Ectodermal cell (in vitro differentiated cells): ENCODE data around the gene MB21D2.
"Not testable (repeated sequence)": the region's sequence is repeated elsewhere in the genome, so short reads cannot be mapped to it uniquely, and the experiment has no call there.

ENCODE experiments used
- H3K27ac ChIP-seq: 2 replicates; pipeline ENCODE4 v1.7.0; 2013; ENCODE audit warnings: mild to moderate bottlenecking, low read depth, low read length; ENCODE audit not compliant: insufficient read depth, poor library complexity, severe bottlenecking
- H3K27me3 ChIP-seq: 2 replicates; pipeline ENCODE4 v1.7.0; 2013; ENCODE audit warnings: mild to moderate bottlenecking, low read length; ENCODE audit not compliant: insufficient read depth, control insufficient read depth, poor library complexity, severe bottlenecking
- H3K36me3 ChIP-seq: one replicate; pipeline ENCODE4 v1.7.0; 2013; ENCODE audit warnings: low read length; ENCODE audit not compliant: control insufficient read depth, insufficient read depth
- H3K4me1 ChIP-seq: one replicate; pipeline ENCODE4 v1.7.0; 2013; ENCODE audit warnings: low read length; ENCODE audit not compliant: control insufficient read depth, insufficient read depth
- H3K4me3 ChIP-seq: 2 replicates; pipeline ENCODE4 v1.7.0; 2013; ENCODE audit warnings: low read depth, low read length, control low read depth; ENCODE audit not compliant: insufficient read depth
- H3K9me3 ChIP-seq: 2 replicates; pipeline ENCODE4 v1.7.0; 2013; ENCODE audit warnings: mild to moderate bottlenecking, low read length, moderate library complexity; ENCODE audit not compliant: control insufficient read depth
- WGBS, 2 experiments: methylation state at CpG; one replicate each; pipeline ENCODE4 v1.1.7; 2013; ENCODE audit warnings: missing lambda C conversion rate in 2 of 2; 5-methylcytosine and 5-hydroxymethylcytosine counted together

The MB21D2 gene

GRCh38 chr3:192778508-192778907, 139.1 kb downstream of the MB21D2 start:
- no peaks in the 10 kb centered on the region for H3K27me3 ChIP-seq
- WGBS, 2 experiments, result 94 to 97% methylated on average over 1 to 2 of the region's 3 CpGs
- no peaks in the 10 kb centered on the region for H3K4me1 ChIP-seq
- H3K9me3 ChIP-seq, result no peaks in the 10 kb centered on the region
- H3K4me3 ChIP-seq, result no peak overlapping the region
- no peak overlapping the region for H3K27ac ChIP-seq
- H3K36me3 ChIP-seq, result no peaks in the 10 kb centered on the region

DNA sequence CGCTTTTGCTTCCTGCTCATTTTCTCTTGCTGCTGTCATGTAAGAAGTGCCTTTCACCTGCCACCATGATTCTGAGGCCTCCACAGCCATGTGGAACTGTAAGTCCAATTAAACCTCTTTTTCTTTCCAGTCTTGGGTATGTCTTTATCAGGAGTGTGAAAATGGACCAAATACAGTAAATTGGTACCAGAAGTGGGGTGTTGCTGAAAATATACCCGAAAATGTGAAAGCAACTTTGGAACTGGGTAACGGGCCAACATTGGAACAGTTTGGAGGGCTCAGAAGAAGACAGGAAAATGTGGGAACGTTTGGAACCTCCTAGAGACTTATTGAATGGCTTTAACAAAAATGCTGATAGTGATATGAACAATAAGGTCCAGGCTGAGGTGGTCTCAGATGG, 143.3 kb downstream of the MB21D2 start:
- not testable (repeated sequence) for H3K27ac ChIP-seq, H3K36me3 ChIP-seq, H3K4me3 ChIP-seq, H3K27me3 ChIP-seq, H3K4me1 ChIP-seq, H3K9me3 ChIP-seq
- 83 to 85% methylated on average over 4 of the region's 4 CpGs for WGBS, 2 experiments

GRCh38 chr3:192772240-192772894, 145.3 kb downstream of the MB21D2 start:
- no peak overlapping the region for H3K27ac ChIP-seq
- no peaks in the 10 kb centered on the region for H3K9me3 ChIP-seq
- WGBS, 2 experiments, result 48 to 49% methylated on average over 5 of the region's 5 CpGs
- H3K27me3 ChIP-seq, result no peaks in the 10 kb centered on the region
- no peak overlapping the region for H3K4me3 ChIP-seq
- H3K36me3 ChIP-seq, result no peaks in the 10 kb centered on the region
- H3K4me1 ChIP-seq, result no peaks in the 10 kb centered on the region

DNA sequence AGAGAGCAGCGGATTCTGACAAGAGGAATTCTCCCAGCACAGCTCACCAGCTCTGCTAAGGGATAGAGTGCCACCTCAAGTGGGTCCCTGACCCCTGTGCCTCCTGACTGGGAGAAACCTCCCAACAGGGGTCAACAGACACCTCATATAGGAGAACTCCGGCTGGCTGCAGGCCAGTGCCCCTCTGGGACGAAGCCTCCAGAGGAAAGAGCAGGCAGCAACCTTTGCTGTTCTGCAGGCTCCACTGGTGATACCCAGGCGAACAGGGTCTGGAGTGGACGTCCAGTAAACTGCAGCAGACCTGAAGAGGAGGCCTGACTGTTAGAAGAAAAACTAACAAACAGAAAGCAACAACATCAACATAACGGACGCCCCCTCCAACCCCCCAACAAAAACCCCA, 159.0 kb downstream of the MB21D2 start:
- Histone ChIP-seq H3K9me3 (no peaks in the 10 kb centered on the region), H3K27me3 (no peaks in the 10 kb centered on the region), H3K4me3 (no peak overlapping the region), H3K36me3 (no peaks in the 10 kb centered on the region), H3K27ac (no peak overlapping the region), H3K4me1 (no peaks in the 10 kb centered on the region)
- WGBS, 2 experiments, result 90 to 94% methylated on average over 7 of the region's 7 CpGs

- Histone ChIP-seq H3K27me3 (no peaks in the 10 kb centered on the region), H3K4me1 (no peaks in the 10 kb centered on the region), H3K9me3 (no peaks in the 10 kb centered on the region), H3K36me3 (no peaks in the 10 kb centered on the region), H3K4me3 (no peak overlapping the region), H3K27ac (no peak overlapping the region)
- WGBS, 2 experiments, result 88 to 95% methylated on average over 2 of the region's 2 CpGs
Measured at GRCh38 chr3:192751148-192751547, 166.5 kb downstream of the MB21D2 start.

DNA sequence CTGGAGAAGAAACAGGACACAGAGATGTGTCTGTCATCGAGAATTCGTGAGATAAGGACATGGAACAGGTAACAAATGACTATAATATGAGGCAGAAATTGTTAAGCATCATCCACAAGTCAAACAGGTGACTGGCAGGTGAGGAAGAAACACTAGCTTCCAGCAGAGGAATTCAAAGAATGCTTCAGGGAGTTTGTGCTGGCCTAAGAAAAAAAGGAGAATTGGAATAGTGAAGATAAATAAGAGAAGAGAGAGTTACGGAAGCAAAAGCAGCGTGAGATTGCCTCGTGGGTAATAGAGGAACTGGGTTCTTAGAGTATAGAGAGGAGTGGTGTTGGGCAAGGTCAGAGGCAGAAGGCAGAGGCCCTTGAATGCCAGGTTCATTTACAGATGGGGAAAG, 167.5 kb downstream of the MB21D2 start:
- Histone ChIP-seq H3K27ac (no peak overlapping the region), H3K4me3 (no peak overlapping the region), H3K36me3 (no peaks in the 10 kb centered on the region), H3K9me3 (no peaks in the 10 kb centered on the region), H3K27me3 (no peaks in the 10 kb centered on the region), H3K4me1 (no peaks in the 10 kb centered on the region)
- WGBS, 2 experiments, result 82 to 88% methylated on average over 5 of the region's 5 CpGs

- 47 to 72% methylated on average over 2 to 3 of the region's 3 CpGs for WGBS, 2 experiments
Measured at GRCh38 chr3:192747746-192748145, 169.9 kb downstream of the MB21D2 start.

DNA sequence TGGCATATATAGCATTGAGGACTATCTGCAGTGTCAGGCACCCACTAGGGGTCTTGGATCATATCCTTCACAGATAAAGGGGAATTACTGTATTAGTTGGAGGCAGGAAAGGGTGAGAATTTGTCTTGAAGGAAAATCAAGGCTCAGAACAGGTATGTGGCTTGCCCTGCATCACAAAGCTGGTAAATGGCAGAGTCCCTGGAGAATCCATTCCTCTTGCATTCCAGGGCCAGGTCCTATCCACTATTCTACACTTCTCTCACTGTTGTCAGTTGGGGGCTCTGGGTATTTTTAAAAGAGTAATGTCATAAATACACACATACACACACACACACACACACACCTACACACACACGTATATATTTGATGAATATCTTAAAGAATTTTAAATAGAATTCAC, 170.5 kb downstream of the MB21D2 start:
- H3K27ac ChIP-seq, result no peak overlapping the region
- WGBS, 2 experiments, result no CpG with 5 or more reads among the region's 1 CpG
- H3K36me3 ChIP-seq, result no peaks in the 10 kb centered on the region
- no peak overlapping the region for H3K4me3 ChIP-seq
- H3K4me1 ChIP-seq, result no peaks in the 10 kb centered on the region
- no peaks in the 10 kb centered on the region for H3K9me3 ChIP-seq
- H3K27me3 ChIP-seq, result no peaks in the 10 kb centered on the region

More at GRCh38 chr3:192747746-192748145, 169.9 kb downstream of the MB21D2 start:
- Histone ChIP-seq H3K4me3 (no peak overlapping the region), H3K4me1 (no peaks in the 10 kb centered on the region), H3K27me3 (no peaks in the 10 kb centered on the region), H3K9me3 (no peaks in the 10 kb centered on the region), H3K27ac (no peak overlapping the region), H3K36me3 (no peaks in the 10 kb centered on the region)
